ENCODE measurements around the gene GPI. TPM values are rescaled to one million over a fixed set of nuclear protein-coding genes. Genes with fewer than 3 reads are reported as not detected.
"Not testable (repeated sequence)": the region's sequence is repeated elsewhere in the genome, so short reads cannot be mapped to it uniquely, and the experiment has no call there.

Gene GPI
- total RNA-seq, 4 donors from 2014 or later = 86.6 to 324 (median 222) TPM

GRCh38 chr19:34397853-34398252, 32.9 kb downstream of the GPI start:
- H3K36me3 ChIP-seq = peaks cover 0 to 88% of the 10 kb centered on the region in 2 donors
- 88% methylated on average over 1 of the region's 1 CpG; no CpG with 5 or more reads in 1 of the 2 donors for WGBS, 2 donors (ENCODE audit: low coverage in 1 of 2)
- no peak overlapping the region for H3K27ac ChIP-seq
- no peak for ATAC-seq
- no peaks in the 10 kb centered on the region for H3K4me1 ChIP-seq
- H3K9me3 ChIP-seq = no peaks in the 10 kb centered on the region
- H3K27me3 ChIP-seq = no peaks in the 10 kb centered on the region
- H3K4me3 ChIP-seq = no peak overlapping the region
- TF ChIP-seq POLR2AphosphoS5 (IDR thresholded peaks at IDR 0.05) (no peak), CTCF (IDR thresholded peaks at IDR 0.05) (no peak), EP300 (IDR thresholded peaks at IDR 0.05) (no peak), POLR2A (IDR thresholded peaks at IDR 0.05) (no peak)

- peaks cover 0 to 68% of the 10 kb centered on the region in 2 donors for H3K36me3 ChIP-seq
- no peaks in the 10 kb centered on the region for H3K9me3 ChIP-seq
- no peak overlapping the region for H3K4me3 ChIP-seq
- no peaks in the 10 kb centered on the region for H3K27me3 ChIP-seq
- no peak for ATAC-seq
- H3K4me1 ChIP-seq = peaks cover 0 to 11% (median 0%) of the 10 kb centered on the region in 3 donors
- H3K27ac ChIP-seq = no peak overlapping the region
- whole genome bisulfite sequencing, 2 donors (ENCODE audit: low coverage in 1 of 2) = 73 to 83% methylated on average over 5 to 7 of the region's 9 CpGs
- TF ChIP-seq EP300 (IDR thresholded peaks at IDR 0.05) = no peak
Observed at GRCh38 chr19:34399886-34400285, 34.9 kb downstream of the GPI start.

- H3K9me3 ChIP-seq, H3K4me3 ChIP-seq, H3K27me3 ChIP-seq, H3K27ac ChIP-seq, ATAC-seq: not testable (repeated sequence)
- peaks cover 0 to 58% of the 10 kb centered on the region in 2 donors for H3K36me3 ChIP-seq
- 93 to 100% methylated on average over 3 to 4 of the region's 8 CpGs for WGBS, 2 donors (ENCODE audit: low coverage in 1 of 2)
- peaks cover 0 to 16% (median 0%) of the 10 kb centered on the region in 3 donors for H3K4me1 ChIP-seq
Observed at GRCh38 chr19:34400844-34401243, 35.8 kb downstream of the GPI start.

GRCh38 chr19:34402074-34402600, 37.1 kb downstream of the GPI start:
- TF ChIP-seq EP300 (IDR thresholded peaks at IDR 0.05) (no peak), POLR2AphosphoS5 (IDR thresholded peaks at IDR 0.05) (no peak), CTCF (IDR thresholded peaks at IDR 0.05) (no peak), POLR2A (IDR thresholded peaks at IDR 0.05) (no peak)
- Histone ChIP-seq H3K27ac (no peak overlapping the region), H3K27me3 (no peaks in the 10 kb centered on the region), H3K36me3 (peaks cover 0 to 45% of the 10 kb centered on the region in 2 donors), H3K4me3 (no peak overlapping the region), H3K9me3 (no peaks in the 10 kb centered on the region), H3K4me1 (peaks cover 0 to 16% (median 0%) of the 10 kb centered on the region in 3 donors)
- WGBS, 2 donors (ENCODE audit: low coverage in 1 of 2) = 88 to 100% methylated on average over 4 to 6 of the region's 8 CpGs
- no peak for ATAC-seq

GRCh38 chr19:34403784-34404108, 38.8 kb downstream of the GPI start:
- H3K27me3 ChIP-seq = no peaks in the 10 kb centered on the region
- H3K27ac ChIP-seq = peak overlapping the region in 3 of 4 donors; percentile 70 to 79 (median 74)
- H3K4me1 ChIP-seq = peaks cover 0 to 16% (median 0%) of the 10 kb centered on the region in 3 donors
- H3K4me3 ChIP-seq = peak overlapping the region; percentile 52 to 92
- no peaks in the 10 kb centered on the region for H3K9me3 ChIP-seq
- WGBS, 2 donors (ENCODE audit: low coverage in 1 of 2) = 31 to 32% methylated on average over 6 of the region's 6 CpGs
- ATAC-seq = no peak
- TF ChIP-seq POLR2A (IDR thresholded peaks at IDR 0.05) (no peak), CTCF (IDR thresholded peaks at IDR 0.05) (no peak), POLR2AphosphoS5 (IDR thresholded peaks at IDR 0.05) (no peak), EP300 (IDR thresholded peaks at IDR 0.05) (no peak)
- H3K36me3 ChIP-seq = peaks cover 0 to 30% of the 10 kb centered on the region in 2 donors

- Histone ChIP-seq H3K36me3 (peaks cover 0 to 30% of the 10 kb centered on the region in 2 donors), H3K4me1 (peaks cover 0 to 16% (median 0%) of the 10 kb centered on the region in 3 donors), H3K27me3 (no peaks in the 10 kb centered on the region), H3K27ac (peak within 1 kb of the TSS in 3 of 4 donors; percentile 70 to 79 (median 74)), H3K9me3 (no peaks in the 10 kb centered on the region), H3K4me3 (peak within 1 kb of the TSS; percentile 52 to 92)
- TF ChIP-seq POLR2AphosphoS5 (IDR thresholded peaks at IDR 0.05) (peak; percentile 75), POLR2A (IDR thresholded peaks at IDR 0.05) (peak; percentile 61 to 62), CTCF (IDR thresholded peaks at IDR 0.05) (peak in 2 of 4 experiments; percentile 5 to 20), EP300 (IDR thresholded peaks at IDR 0.05) (no peak)
- peak; percentile 92 for ATAC-seq
- WGBS, 2 donors (ENCODE audit: low coverage in 1 of 2) = 0 to 1% methylated on average over 2 to 16 of the region's 69 CpGs
Observed at GRCh38 chr19:34404109-34404909, 39.3 kb downstream of the GPI start, which contains the start of gene PDCD2L. Gene PDCD2L, plus strand, starts transcription at chr19:34404399. Its CDS starts 32 bp downstream, at chr19:34404431.
